ENCODE data around the gene OSER1. TPM values are rescaled to one million over a fixed set of nuclear protein-coding genes. Genes with fewer than 3 reads are reported as not detected.

Gene OSER1
- polyA plus RNA-seq, 1 of the 3 experiments (the other 2 are of a cell fraction): 22.3 TPM

- no peaks in the 10 kb centered on the region for H3K27me3 ChIP-seq (ENCODE audit: insufficient read depth)
- no peak overlapping the region for H2AFZ ChIP-seq (ENCODE audit: low read depth)
- DNase-seq: no peak
- no peak overlapping the region for H3K4me2 ChIP-seq
- no peak overlapping the region for H3K27ac ChIP-seq (ENCODE audit: low read depth in 2 of 2, low read length in 1 of 2)
- H3K9me3 ChIP-seq: no peaks in the 10 kb centered on the region
- H4K20me1 ChIP-seq (ENCODE audit: insufficient read depth): no peaks in the 10 kb centered on the region
- POLR2A ChIA-PET: interaction anchor here (1.2 kb wide), 1 partner anchor 28 kb away, joined by 3 read pairs; no protein-coding TSS in a partner anchor
- no peaks in the 10 kb centered on the region for H3K4me1 ChIP-seq (ENCODE audit: control insufficient read depth in 1 of 2, insufficient read depth in 2 of 2, low read depth in 1 of 2, low read length in 1 of 2)
- H3K9ac ChIP-seq: no peak overlapping the region
- H3K79me2 ChIP-seq (ENCODE audit: insufficient read depth): no peaks in the 10 kb centered on the region
- CTCF ChIA-PET: interaction anchor here (0.9 to 1.6 kb wide), 3 partner anchors 11 to 20 kb away, joined by 3 to 5 read pairs (median 4); partner anchors contain the start of gene GDAP1L1
- no peak overlapping the region for H3K4me3 ChIP-seq (ENCODE audit: low read depth in 2 of 2, low read length in 1 of 2)
- WGBS (ENCODE audit: low lambda C conversion rate): 89% methylated on average over 2 of the region's 2 CpGs
- H3K9me2 ChIP-seq: no peaks in the 10 kb centered on the region
- no peaks in the 10 kb centered on the region for H3F3A ChIP-seq (replicated peaks; ENCODE audit: insufficient read depth)
- H3K36me3 ChIP-seq (replicated peaks in 1 of 2; ENCODE audit: control insufficient read depth in 1 of 2, insufficient read depth in 2 of 2, low read length in 1 of 2): no peaks in the 10 kb centered on the region
- TF ChIP-seq TAF1 (IDR thresholded peaks at IDR 0.05; ENCODE audit: borderline replicate concordance, low read depth, low read length): no peak
Observed at GRCh38 chr20:44235702-44236101, 25.1 kb upstream of the OSER1 start.

- H2AFZ ChIP-seq (ENCODE audit: low read depth): no peak overlapping the region
- H3K27me3 ChIP-seq (ENCODE audit: insufficient read depth): no peaks in the 10 kb centered on the region
- 69% methylated on average over 14 of the region's 14 CpGs for WGBS (ENCODE audit: low lambda C conversion rate)
- H3K79me2 ChIP-seq (ENCODE audit: insufficient read depth): no peaks in the 10 kb centered on the region
- H3F3A ChIP-seq (replicated peaks; ENCODE audit: insufficient read depth): no peaks in the 10 kb centered on the region
- TF ChIP-seq MEF2A (IDR thresholded peaks at IDR 0.05; ENCODE audit: borderline replicate concordance, low read depth): no peak
- TF ChIP-seq SIN3A (IDR thresholded peaks at IDR 0.05; ENCODE audit: borderline replicate concordance, low read depth, low read length): no peak
- no peak for TF ChIP-seq USF2 (IDR thresholded peaks at IDR 0.05; ENCODE audit: borderline replicate concordance, low read depth, low read length)
- no peak for TF ChIP-seq RCOR1 (IDR thresholded peaks at IDR 0.05; ENCODE audit: low read length)
- no peak for TF ChIP-seq ELF1 (IDR thresholded peaks at IDR 0.05)
- TF ChIP-seq POLR2AphosphoS5 (IDR thresholded peaks at IDR 0.05; ENCODE audit: low read depth, low read length): no peak
- TF ChIP-seq YY1 (IDR thresholded peaks at IDR 0.05; ENCODE audit: low read depth): no peak
- TF ChIP-seq ZBTB33 (IDR thresholded peaks at IDR 0.05; ENCODE audit: borderline replicate concordance, low read depth): no peak
- no peaks in the 10 kb centered on the region for H3K4me1 ChIP-seq (ENCODE audit: control insufficient read depth in 1 of 2, insufficient read depth in 2 of 2, low read depth in 1 of 2, low read length in 1 of 2)
- DNase-seq: no peak
- no peak overlapping the region for H3K4me3 ChIP-seq (ENCODE audit: low read depth in 2 of 2, low read length in 1 of 2)
- H3K9me2 ChIP-seq: no peaks in the 10 kb centered on the region
- H4K20me1 ChIP-seq (ENCODE audit: insufficient read depth): no peaks in the 10 kb centered on the region
- ChIA-PET CTCF (interaction anchor here (0.9 to 3.4 kb wide), 4 partner anchors 10 to 77 kb away, joined by 3 to 17 read pairs (median 6); partner anchors contain the start of gene FITM2), POLR2A (interaction anchor here (1.2 kb wide), 1 partner anchor 29 kb away, joined by 3 read pairs; no protein-coding TSS in a partner anchor)
- no peaks in the 10 kb centered on the region for H3K36me3 ChIP-seq (replicated peaks in 1 of 2; ENCODE audit: control insufficient read depth in 1 of 2, insufficient read depth in 2 of 2, low read length in 1 of 2)
- no peaks in the 10 kb centered on the region for H3K9me3 ChIP-seq
- H3K4me2 ChIP-seq: no peak overlapping the region
- H3K9ac ChIP-seq: no peak overlapping the region
- H3K27ac ChIP-seq (ENCODE audit: low read depth in 2 of 2, low read length in 1 of 2): no peak overlapping the region
Observed at GRCh38 chr20:44234566-44235317, 24.2 kb upstream of the OSER1 start.

Measured in SK-N-SH (cell line).